ENCODE results near the gene LSAMP. TPM values are rescaled to one million over a fixed set of nuclear protein-coding genes. Genes with fewer than 3 reads are reported as not detected.

The LSAMP gene
- total and polyA plus RNA-seq, 3 donors from 2014 or later = 3.1 to 10.3 (median 9.1) TPM

DNA sequence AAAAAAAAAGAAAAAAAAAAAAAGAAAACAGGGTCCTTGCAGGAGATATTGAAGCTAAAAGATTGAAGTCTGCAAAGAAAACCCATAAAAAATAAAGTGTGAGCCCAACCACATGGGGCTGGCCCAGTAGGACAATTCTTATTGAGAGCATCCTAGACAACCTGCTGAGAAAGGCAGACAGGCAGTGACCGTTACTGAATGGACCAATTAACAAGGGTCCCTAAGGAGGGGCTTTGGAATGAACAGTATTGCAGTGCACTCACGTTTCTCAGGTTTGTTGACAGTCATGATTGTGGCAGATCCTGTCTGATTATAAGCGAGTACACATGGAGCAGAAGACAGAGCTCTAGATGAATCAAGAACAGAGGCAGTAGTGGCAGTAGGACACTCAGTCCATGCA lies 168.6 kb downstream of the LSAMP start:
- no peaks in the 10 kb centered on the region for H3K4me1 ChIP-seq
- H3K36me3 ChIP-seq (ENCODE audit: low read depth, missing control alignments) = no peaks in the 10 kb centered on the region
- no peak overlapping the region for H3K4me3 ChIP-seq
- 70 to 74% methylated on average over 3 of the region's 3 CpGs for WGBS, 2 donors
- no peak overlapping the region for H3K27ac ChIP-seq
- TF ChIP-seq POLR2A (IDR thresholded peaks at IDR 0.05) (no peak), CTCF (IDR thresholded peaks at IDR 0.05) (no peak)
- no peak for DNase-seq
- intact Hi-C loops (cut with DNase I; ENCODE audit: low total_unique reads) = no loop called here
- H3K27me3 ChIP-seq = no peaks in the 10 kb centered on the region
- no peaks in the 10 kb centered on the region for H3K9me3 ChIP-seq

GRCh38 chr3:116270056-116270455 lies 175.2 kb downstream of the LSAMP start:
- H3K27me3 ChIP-seq = no peaks in the 10 kb centered on the region
- no peak overlapping the region for H3K4me3 ChIP-seq
- no peak for TF ChIP-seq CTCF (IDR thresholded peaks at IDR 0.05)
- 79 to 86% methylated on average over 2 of the region's 2 CpGs for WGBS, 2 donors
- no peak overlapping the region for H3K27ac ChIP-seq
- no peak for DNase-seq
- H3K4me1 ChIP-seq = no peaks in the 10 kb centered on the region
- H3K36me3 ChIP-seq (ENCODE audit: low read depth, missing control alignments) = no peaks in the 10 kb centered on the region
- H3K9me3 ChIP-seq = no peaks in the 10 kb centered on the region
- intact Hi-C loops (cut with DNase I; ENCODE audit: low total_unique reads) = no loop called here

DNA sequence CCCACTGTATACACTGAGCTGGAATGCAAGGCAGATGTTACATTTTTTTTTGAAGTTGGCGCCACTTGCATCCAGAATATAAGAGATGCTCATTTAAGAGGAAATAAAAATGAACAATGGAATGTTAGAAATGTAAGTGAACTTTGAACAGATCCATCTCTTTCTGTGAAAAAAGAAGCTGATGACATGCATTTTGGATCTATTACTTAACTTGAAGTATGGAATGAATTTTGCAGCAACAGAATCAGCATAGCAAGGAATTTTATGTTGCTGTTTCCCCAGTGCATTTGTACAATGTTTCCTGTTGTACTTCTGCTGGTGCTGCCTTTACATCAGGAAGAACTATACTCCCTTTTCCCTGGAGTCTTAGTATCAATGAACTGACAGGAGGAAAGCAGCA lies 178.2 kb downstream of the LSAMP start:
- TF ChIP-seq CTCF (IDR thresholded peaks at IDR 0.05) = no peak
- Histone ChIP-seq H3K4me3 (no peak overlapping the region), H3K4me1 (no peaks in the 10 kb centered on the region), H3K36me3 (ENCODE audit: low read depth, missing control alignments) (no peaks in the 10 kb centered on the region), H3K27me3 (no peaks in the 10 kb centered on the region), H3K27ac (no peak overlapping the region), H3K9me3 (no peaks in the 10 kb centered on the region)
- WGBS, 2 donors = 94 to 100% methylated on average over 1 of the region's 1 CpG
- no peak for DNase-seq
- intact Hi-C loops (cut with DNase I; ENCODE audit: low total_unique reads) = no loop called here

DNA sequence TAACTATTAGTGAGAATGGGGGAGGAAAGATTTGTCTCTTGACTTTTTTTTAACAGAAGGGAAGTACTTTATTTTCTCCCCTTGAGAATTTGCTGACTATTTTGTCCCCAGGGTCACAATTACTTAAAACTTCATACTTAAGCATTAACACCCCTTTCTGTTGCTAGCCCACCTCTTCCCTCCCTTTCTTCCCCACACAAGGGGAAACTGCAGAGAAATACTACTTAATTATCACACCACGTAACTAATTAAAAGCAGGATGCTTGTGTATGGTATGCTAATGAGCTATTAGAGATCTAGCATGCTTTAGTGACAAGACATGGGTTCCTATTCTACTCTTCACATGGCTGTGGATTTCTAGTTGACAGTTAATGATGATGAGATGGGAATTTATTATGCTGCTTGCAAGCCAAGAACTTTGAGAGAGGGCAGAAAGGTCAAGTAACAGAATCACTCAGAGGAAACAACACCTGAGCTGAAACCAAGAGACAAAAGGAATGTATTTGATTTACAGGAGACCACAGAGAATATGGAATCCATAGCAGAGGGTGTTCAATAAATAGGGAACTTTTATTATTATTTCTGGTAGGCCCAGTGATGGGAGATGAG lies 179.2 kb downstream of the LSAMP start:
- intact Hi-C loops (cut with DNase I; ENCODE audit: low total_unique reads) = no loop called here
- Histone ChIP-seq H3K4me3 (no peak overlapping the region), H3K4me1 (no peaks in the 10 kb centered on the region), H3K36me3 (ENCODE audit: low read depth, missing control alignments) (no peaks in the 10 kb centered on the region), H3K9me3 (no peaks in the 10 kb centered on the region), H3K27me3 (no peaks in the 10 kb centered on the region), H3K27ac (no peak overlapping the region)
- no peak for DNase-seq
- TF ChIP-seq POLR2A (IDR thresholded peaks at IDR 0.05) = no peak
- TF ChIP-seq CTCF (IDR thresholded peaks at IDR 0.05) = no peak
- 89 to 94% methylated on average over 1 of the region's 1 CpG for WGBS, 2 donors

GRCh38 chr3:116265320-116265695 lies 180.0 kb downstream of the LSAMP start:
- DNase-seq = no peak
- TF ChIP-seq CTCF (IDR thresholded peaks at IDR 0.05) = no peak
- no peak for TF ChIP-seq POLR2A (IDR thresholded peaks at IDR 0.05)
- Histone ChIP-seq H3K9me3 (no peaks in the 10 kb centered on the region), H3K36me3 (ENCODE audit: low read depth, missing control alignments) (no peaks in the 10 kb centered on the region), H3K27me3 (no peaks in the 10 kb centered on the region), H3K4me3 (no peak overlapping the region), H3K27ac (no peak overlapping the region), H3K4me1 (no peaks in the 10 kb centered on the region)
- intact Hi-C loops (cut with DNase I; ENCODE audit: low total_unique reads) = no loop called here
- WGBS, 2 donors = 79 to 91% methylated on average over 8 of the region's 8 CpGs
